ENCODE measurements around the gene OR8D2.

OR8D2 gene, protein sequence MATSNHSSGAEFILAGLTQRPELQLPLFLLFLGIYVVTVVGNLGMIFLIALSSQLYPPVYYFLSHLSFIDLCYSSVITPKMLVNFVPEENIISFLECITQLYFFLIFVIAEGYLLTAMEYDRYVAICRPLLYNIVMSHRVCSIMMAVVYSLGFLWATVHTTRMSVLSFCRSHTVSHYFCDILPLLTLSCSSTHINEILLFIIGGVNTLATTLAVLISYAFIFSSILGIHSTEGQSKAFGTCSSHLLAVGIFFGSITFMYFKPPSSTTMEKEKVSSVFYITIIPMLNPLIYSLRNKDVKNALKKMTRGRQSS

GRCh38 chr11:124320097-124320496 lies at the start of gene OR8D2:
OR8D2 (minus strand) TSS chr11:124320197; CDS start chr11:124320197, 0 bp downstream.
- DNase-seq (ENCODE audit: low spot score), result no peak

DNA sequence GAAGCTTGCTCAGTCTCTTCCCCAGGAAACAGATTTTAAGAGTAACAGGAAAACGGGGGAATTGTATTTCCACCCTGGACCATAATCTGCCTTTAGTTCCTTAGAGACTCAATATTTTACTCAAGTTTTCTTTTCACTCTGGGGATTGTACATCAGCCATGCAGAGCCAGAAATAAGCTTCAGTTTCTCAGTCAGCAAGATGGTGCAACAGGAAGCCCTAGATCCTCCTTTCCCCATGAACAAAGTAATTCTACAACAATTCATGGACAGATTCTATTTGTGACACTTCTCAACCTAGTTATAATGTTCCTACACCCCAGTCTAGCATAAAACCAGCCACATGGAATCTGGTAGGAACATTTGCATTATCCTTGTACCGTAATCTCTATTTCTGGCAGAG lies 39.6 kb upstream of the OR8D2 start:
- DNase-seq (ENCODE audit: low spot score), result no peak

GRCh38 chr11:124346311-124346955 lies 26.4 kb upstream of the OR8D2 start:
- no peak for DNase-seq (ENCODE audit: low spot score)

GRCh38 chr11:124344346-124344745 lies 24.3 kb upstream of the OR8D2 start:
- DNase-seq (ENCODE audit: low spot score), result no peak

GRCh38 chr11:124340142-124340447 lies 20.1 kb upstream of the OR8D2 start:
- peak; percentile 8 for DNase-seq (ENCODE audit: low spot score)

GRCh38 chr11:124339396-124340141 lies 19.6 kb upstream of the OR8D2 start:
- no peak for DNase-seq (ENCODE audit: low spot score)

DNA sequence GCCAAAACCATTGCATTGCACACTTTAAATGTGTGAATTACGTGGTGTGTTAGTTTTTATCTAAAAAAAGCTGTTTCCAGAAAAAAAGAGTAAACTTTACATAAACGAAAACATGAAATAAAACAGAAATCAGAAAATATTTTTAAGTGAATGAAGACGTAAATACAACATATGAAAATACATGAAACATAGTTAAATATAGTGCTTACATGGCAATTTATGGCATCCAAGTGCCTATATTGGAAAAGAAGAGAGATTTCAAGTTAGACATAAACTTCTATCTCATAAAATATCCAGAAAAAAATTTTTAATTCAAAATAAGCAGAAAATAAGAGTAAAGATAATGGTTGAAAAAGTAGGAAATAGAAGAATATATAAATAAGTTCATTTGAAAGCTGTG lies 11.9 kb upstream of the OR8D2 start:
- DNase-seq (ENCODE audit: low spot score), result no peak

DNA sequence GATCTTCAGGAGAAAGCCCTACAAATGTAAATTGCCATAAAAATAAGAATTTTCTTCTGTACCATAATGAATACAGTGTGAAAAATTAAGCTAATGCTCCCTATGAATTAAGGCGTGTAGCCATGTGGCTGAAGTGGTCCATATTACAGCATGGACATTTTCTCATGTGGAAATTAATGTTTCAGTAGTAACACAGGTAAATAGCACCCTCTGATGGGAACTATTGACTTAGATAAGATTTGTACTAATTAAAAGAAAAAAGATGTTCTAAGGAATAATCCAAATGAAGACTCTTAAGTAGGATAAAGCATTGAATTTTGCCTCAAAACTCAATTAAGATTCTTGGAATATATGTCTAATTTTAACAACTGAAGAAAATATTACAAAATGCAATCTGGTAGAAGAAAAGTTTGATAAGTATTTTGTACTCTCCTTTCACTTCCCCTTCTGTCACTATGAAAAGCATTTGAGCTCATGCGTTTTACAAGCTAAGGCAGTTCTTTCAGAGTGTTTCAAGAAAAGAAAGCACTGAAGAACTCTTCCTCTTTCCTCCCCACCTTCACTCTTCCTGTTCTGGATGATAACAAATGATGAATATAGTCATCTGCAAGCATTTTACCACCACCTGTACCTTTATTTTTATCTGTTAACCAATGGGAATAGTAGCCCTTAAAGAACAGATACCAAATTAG lies 9.9 kb upstream of the OR8D2 start:
- DNase-seq (ENCODE audit: low spot score), result no peak

GRCh38 chr11:124327775-124328174 lies 7.8 kb upstream of the OR8D2 start:
- no peak for DNase-seq (ENCODE audit: low spot score)

GRCh38 chr11:124322356-124322755 lies 2.4 kb upstream of the OR8D2 start:
- DNase-seq (ENCODE audit: low spot score), result no peak

DNA sequence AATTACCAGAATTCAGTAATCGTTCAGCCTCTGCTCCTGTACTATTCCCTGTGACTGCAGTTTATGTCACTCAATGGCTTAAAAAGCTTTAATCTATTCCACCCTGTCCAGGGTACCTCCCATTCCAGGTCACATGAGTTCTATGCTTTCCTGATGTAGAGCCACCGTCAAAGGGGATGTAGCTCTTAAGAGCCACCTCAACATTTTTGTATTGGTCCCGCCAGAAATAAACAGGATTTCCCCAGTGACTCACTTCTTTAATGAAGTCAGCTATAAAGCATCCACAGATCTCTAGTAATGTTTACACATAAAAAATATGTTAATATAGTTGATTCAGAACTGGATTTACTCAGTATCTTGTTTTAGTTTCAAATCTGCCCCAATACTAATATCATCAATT lies 4.9 kb downstream of the OR8D2 start:
- DNase-seq (ENCODE audit: low spot score), result no peak

GRCh38 chr11:124313849-124314248 lies 6.1 kb downstream of the OR8D2 start, which contains the start of gene OR8D1:
OR8D1 (minus strand) TSS chr11:124313949; CDS start chr11:124310766, 3,183 bp downstream.
- no peak for DNase-seq (ENCODE audit: low spot score)

- no peak for DNase-seq (ENCODE audit: low spot score)
These were observed 6.9 kb downstream of the OR8D2 start for GRCh38 chr11:124313131-124313530.

DNA sequence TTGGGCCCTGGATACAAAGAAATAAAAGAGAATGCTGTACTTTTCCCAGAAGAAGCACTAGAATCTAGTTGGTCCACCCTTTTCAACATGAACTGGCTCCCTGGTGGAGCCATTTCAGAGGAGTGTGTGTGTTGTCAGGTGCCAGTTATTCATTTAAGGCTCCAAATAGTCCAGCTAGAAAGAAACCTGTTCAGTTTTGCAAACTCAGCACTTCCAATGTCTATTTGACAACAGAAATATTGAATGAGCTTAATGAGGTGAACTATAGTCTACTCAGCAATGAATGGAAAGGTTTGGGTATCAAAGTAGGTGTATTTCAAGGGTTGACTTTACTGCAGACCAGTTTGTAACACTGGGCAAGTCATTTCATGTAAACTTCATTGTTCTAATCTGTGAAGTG lies 8.3 kb downstream of the OR8D2 start:
- DNase-seq (ENCODE audit: low spot score), result no peak

- DNase-seq (ENCODE audit: low spot score), result no peak
These were observed 8.7 kb downstream of the OR8D2 start for GRCh38 chr11:124311269-124311668.

- DNase-seq (ENCODE audit: low spot score), result no peak
These were observed 9.3 kb downstream of the OR8D2 start for GRCh38 chr11:124310721-124311120.

DNA sequence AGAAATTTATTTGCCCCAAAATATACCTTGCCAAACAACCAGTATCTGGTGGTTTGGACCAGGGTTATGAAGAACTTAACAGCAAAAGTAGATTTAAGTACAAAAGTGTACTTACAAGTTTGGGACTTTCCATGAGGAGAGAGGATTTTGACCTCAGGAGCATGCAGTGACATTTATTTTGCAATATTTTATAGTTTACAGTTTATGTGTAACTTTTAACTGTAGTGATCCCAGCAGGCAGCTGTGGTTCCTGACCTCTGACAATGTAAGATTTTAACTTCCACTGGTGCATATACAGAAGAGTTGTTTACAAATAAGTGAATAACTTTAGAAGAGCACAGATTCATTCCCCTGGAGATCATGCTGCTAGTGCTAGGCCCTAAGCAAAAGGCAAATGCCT lies 12.9 kb downstream of the OR8D2 start:
- DNase-seq (ENCODE audit: low spot score), result no peak

DNA sequence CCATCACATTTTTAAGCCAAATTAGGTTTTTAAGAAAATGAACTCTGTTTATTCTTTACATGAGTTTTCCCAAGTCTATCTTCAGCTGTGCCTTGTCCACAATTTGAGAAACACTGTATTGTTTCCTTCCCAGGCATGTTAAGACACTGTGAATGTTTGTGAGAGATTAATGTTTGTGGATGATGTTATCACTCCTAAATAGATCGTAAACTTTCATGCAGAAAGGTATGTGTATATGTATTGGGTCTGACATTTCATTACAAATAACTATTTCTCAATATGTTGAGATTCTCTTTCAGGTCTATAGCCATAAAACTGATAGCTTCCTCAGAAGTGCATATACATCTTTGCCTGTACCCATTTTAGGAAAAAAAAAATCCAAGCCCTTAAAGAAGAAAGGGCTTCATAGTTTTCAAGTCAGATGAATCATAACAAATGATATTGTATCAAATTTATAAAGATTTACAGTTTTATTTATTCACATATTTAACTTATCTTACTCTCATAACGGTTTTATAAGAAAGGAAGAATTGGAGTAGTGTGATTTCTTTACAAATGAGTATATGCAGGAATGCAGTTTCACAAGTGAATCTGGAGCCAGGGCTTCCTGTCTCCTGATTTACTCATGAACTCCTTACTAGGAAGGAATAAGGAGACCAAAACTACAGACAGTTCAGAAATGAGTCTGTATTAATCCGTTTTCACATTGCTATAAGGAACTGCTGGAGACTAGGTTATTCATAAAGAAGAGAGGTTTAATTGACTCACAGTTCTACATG lies 17.5 kb downstream of the OR8D2 start:
- no peak for DNase-seq (ENCODE audit: low spot score)

- no peak for DNase-seq (ENCODE audit: low spot score)
These were observed 18.4 kb downstream of the OR8D2 start for GRCh38 chr11:124301548-124301947.

- DNase-seq (ENCODE audit: low spot score), result no peak
These were observed 22.1 kb downstream of the OR8D2 start for GRCh38 chr11:124297921-124298320.

DNA sequence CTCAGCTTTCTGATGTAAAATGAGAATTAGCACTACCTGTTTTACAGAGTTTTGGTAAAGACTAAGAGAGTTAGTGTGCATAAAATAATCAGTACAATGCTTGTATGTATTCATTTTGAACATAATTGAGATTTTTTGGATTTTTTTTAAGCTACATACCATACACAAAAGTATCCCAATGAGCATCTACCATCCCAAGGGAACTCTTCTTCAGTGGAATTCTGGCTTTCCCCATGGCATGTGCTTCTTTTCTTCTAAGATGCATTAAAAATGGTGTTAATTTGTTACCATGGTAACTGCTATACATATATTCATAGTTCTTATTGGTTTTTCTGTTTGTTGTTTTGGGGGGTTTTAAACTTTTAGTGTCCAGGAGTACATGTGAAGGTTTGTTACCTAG lies 24.0 kb downstream of the OR8D2 start:
- DNase-seq (ENCODE audit: low spot score), result no peak

DNA sequence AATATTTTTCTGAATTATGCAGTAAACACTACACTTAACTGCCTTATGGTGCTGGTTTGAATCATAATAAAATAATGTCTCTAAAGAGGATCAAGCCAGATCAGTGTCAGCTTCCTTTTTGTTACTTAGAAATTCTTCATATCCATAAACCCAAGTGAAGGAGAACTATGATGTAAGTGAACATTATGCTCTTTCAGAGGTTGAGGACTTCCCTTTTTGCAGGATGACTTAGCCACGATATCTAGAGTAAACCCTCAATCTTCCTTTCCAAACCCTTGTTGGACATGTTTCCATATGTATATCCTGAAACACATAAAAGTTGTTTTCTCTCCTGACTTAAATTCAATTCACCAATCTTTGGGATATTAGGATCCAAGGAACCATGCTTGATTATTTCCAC lies 25.3 kb downstream of the OR8D2 start:
- DNase-seq (ENCODE audit: low spot score), result no peak

Data from HuH-7 (cell line).